Cortex of kidney (tissue), 1 donor: Measurements from ENCODE around the gene ALDH3B1.

Experiments
- DNase-seq: peaks from one replicate; lab custom pipeline; 2025; lab: John Stamatoyannopoulos, UW

The ALDH3B1 gene

DNA sequence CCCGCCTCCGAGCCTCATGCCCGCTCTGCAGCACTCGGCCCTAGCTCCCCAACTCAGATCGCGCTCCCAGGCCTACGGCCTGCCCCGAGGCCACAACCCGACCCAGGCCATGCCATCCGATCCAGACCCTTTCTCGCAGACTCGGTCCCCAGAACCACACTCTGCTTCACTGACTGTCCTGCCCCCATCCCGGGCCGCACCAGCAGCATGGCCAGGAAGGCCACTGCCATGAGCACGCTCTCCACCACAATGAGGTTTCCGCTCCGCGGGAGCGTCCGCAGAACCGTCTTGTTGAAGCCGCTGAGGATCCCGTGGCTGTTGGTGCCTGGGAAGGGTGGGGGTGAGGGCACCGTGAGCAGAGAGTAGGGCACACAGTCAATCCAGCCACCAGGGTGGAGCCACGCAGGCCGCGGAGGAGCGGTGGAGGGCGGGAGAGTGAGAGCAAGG, 12.6 kb upstream of the ALDH3B1 start:
- DNase-seq = no peak

- DNase-seq = no peak
These were observed 11.7 kb upstream of the ALDH3B1 start for GRCh38 chr11:67998150-67999045.

- DNase-seq = no peak
These were observed 10.9 kb upstream of the ALDH3B1 start for GRCh38 chr11:67999201-67999629.

DNA sequence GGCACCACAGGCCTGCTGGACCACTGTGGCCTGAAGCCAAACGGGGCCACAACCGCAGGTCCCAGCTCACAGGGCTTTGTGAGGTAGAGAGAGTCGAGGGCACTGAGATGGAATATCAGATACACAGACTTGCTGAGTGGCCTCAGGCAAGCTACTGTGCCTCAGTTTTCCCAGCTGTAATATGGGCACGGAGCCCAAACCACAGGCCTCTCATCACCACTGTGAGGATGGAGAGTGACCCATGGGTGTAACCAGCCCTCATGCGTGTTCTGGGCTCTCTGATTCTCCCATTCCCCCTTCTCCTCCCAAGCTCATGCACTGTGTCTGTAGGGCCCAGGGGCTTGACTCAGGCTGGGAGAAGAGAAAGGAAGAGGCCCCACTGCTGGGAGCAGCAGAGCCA, 10.4 kb upstream of the ALDH3B1 start:
- DNase-seq = no peak

- no peak for DNase-seq
These were observed 7.6 kb upstream of the ALDH3B1 start for GRCh38 chr11:68002575-68002937.

GRCh38 chr11:68002938-68003845, 6.9 kb upstream of the ALDH3B1 start:
- no peak for DNase-seq

DNA sequence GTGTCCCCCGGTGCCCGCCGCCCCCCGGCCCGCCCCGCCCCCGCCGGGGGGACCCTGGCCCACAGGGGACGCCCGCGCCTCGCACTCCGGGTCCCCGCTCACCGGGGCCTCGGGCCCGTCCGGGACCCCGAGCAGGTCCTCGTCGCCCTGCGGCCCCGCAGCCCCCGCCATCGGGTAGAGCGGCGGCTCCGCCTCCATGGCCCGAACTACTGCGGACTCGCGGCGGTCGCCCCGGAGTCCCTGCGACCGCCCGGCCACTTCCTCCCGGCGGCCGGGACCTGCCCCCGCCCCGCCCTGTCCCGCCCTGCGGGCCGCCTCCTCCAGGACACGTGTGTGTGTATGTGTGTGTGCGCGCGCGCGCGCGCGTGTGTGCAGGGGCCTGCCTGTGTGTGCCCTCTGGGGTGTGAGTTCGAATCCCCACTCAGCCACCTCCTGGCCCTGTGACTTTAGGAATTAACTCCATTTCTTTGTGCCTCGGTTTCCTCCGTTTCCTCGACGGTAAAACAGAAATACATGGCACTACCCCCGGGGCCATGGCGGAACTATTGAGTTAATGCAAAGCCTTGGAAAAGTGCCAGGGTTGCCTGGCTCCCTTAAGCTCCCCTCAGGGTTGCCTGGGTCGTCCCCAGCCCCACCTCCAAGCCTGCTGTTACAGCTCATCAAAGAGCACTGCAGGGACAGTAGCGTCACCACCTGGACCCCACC, 6.1 kb upstream of the ALDH3B1 start, which contains the start of gene UNC93B1:
UNC93B1 (minus strand) TSS at position 252 of the 705 bp plus-strand sequence; CDS start at position 198, 54 bp downstream.
- no peak for DNase-seq

DNA sequence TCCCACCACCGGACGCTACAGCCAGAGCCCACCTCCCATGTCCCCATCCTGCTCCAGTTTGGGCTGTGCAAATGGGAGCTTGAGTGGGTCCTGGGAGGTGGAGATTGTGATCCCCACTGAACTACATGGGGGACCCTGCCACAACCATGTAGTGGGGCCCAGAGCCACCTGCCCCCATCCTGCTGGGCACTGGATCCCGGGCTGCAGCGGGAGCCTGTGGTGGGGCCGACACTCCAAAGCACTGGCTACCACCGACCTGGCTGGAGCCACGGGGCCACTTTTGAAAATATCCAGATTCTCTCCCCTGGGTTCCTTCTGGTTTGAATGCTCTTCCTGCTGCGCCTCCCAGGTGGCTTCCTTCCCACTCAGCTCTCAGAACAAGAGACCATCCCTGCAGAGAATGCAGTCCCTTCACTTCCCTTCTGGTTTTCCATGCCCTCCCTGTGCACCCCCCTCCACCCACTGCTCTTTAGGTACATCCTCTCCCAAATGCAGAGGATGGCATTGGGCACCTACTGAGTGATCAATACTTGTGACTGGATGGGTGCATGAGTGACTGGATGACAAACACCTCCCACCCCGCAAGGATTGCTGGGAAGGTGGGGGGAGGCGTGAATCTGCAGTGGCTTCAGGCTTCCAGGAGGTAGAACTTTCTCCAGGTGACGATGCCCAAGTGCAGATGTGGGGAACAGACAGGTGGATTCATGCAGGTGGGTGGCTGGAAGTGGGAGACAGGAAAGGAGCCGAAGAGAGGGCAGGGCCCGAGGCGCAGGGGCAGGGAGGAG, 5.4 kb upstream of the ALDH3B1 start:
- no peak for DNase-seq

GRCh38 chr11:68006606-68007166, 3.4 kb upstream of the ALDH3B1 start:
- no peak for DNase-seq

DNA sequence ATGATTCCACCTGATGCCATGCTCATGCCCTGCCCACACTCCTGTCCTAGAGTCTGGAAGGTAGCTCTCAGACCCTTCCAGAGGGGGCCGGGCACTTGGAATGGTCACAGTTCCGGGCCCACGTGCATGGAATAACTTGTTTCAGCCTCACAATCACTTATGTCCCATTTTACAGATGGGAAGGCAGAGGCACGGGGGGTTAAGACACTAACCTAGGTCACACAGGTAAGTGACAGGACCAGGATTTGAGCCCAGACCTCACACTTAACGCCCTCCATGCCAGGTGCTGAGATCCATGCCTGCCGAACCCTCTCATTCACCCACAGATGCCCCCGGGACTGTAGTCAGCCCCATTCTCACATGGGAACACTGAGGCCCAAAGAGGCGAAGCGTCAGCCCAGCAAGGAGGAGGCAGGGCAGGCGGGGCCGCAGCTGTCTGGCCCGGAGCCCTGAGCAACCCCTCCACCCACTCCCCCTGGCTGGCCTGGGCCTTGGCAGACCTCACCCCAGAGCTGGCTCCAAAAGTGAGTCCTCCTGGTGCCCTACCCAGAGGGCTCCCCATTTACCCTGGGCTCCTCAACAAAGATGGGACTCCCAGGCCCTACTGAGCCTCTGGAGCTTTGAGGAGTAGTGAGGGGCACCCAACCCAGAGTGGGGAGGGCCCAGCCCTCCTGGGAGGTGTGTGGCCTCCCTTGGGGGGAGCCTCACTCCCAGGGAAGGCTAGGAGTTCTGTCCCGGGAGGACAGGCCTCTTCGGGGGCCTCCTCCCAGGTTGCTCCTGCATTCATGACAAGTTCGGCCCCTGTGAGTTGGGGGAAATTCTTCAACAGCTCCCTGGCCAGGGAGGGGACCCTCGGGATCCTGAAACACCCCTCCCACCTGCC, 2.4 kb upstream of the ALDH3B1 start:
- no peak for DNase-seq

- no peak for DNase-seq
These were observed 1.5 kb upstream of the ALDH3B1 start for GRCh38 chr11:68008381-68009337.

DNA sequence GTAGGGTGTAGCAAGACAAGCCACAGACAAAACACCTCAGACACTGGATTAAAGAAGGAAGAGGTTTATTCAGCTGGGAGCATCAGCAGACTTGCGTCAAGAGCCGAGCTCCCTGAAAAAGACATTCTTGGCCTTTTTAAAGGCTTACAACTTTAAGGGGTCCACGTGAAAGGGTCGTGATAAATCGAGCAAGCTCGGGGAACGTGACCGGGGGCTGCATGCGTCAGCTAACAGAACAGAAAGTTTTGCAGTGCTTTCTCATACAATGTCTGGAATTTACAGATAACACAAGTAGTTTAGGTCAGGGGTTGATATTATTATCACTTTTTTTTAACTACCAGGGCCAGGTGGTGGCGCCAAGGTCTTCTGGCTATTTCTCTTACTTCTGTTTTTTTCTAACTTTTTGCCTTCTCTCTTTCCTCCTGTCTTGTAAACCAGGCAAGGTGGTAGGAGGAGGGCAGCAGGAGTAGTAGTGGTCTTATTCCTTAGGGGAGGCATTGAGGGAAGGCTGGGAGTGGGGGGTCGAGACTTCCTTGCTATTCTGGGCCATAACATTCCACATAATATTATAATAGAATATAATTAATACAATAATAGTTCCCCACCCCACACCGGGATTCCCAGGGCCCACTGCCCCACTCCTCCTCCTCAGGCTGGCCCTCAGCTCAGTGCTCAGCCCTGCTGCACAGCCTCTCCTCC, 587 bp upstream of the ALDH3B1 start:
- no peak for DNase-seq

DNA sequence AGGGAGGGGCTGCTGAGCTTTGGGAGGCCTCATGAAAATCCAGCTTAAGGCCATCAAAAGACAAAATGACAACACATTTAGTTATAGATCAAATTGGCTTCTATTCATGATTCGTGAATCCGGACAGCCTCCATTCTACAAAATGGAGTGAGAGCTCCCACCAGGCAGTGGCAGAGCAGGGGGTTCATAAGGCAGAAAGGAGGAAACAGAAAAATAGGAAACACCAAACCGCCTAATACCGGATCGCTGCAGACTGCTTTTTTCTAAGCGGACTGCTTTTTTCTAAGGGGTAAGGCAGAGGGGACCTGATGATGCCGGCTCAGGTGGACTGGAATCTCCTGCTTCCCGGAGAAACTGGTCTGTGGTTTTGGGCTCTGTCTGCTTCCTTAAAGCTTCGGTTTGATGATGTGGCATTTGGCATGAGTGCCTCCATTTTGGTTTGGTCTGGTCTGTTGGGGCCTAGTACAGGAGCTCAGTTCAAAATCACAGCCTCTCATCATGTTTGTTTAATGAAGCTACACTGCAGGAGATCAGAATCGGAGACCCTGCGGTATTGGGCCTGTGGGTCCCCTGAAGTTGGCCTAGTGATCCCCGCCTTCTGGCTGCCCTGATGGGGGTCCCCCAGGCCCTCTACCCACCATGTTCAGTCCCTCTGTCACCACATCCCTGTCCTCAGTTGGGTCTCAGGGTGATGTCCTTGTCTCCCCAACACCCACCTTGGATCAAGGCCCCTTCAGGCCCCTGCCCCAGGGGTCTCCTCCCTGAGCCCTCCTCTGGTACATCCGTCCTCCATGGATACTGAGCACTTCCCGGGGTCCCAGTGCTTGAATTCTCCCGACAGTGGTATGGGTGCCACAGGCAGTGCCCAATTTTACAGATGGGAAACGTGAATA, 1.2 kb downstream of the ALDH3B1 start:
- no peak for DNase-seq

DNA sequence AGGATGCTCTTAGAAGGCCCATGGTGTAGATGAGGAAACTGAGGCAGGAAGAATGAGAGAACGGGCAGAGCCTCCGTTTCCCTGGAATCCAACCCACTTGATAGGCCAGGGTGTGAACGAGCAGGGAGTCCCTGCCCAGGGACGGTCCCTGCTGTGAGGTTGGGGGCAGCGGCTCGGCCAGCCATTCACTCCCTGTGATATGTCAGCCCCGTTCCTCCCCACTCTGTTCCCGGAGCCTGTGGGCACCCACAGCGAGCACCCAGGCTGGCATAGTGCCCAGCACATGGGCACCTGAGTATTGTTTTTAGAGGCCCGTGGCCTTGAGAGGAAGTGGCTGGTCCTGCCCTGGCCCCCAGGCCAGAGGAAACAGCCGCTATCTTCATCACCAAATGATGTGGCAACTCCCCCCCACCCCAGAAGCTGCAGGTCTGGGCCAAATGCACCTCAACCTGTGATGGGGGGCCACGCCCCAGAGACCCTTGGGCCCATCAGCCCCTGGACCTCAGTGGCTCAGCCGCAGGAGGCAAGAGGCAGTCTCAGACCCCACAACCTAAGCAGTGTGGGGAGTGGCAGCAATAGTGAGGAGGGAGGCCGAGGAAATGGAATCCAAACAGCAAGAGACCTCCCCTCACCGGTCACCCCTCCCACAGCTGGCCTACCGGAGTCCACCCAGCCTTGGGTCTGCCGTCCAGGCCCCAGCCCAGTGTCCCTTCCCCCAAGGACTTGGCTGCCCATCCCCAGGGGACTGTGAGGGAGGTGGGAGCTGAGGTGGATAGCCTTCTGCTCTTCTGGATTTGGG, 2.1 kb downstream of the ALDH3B1 start:
- no peak for DNase-seq

DNA sequence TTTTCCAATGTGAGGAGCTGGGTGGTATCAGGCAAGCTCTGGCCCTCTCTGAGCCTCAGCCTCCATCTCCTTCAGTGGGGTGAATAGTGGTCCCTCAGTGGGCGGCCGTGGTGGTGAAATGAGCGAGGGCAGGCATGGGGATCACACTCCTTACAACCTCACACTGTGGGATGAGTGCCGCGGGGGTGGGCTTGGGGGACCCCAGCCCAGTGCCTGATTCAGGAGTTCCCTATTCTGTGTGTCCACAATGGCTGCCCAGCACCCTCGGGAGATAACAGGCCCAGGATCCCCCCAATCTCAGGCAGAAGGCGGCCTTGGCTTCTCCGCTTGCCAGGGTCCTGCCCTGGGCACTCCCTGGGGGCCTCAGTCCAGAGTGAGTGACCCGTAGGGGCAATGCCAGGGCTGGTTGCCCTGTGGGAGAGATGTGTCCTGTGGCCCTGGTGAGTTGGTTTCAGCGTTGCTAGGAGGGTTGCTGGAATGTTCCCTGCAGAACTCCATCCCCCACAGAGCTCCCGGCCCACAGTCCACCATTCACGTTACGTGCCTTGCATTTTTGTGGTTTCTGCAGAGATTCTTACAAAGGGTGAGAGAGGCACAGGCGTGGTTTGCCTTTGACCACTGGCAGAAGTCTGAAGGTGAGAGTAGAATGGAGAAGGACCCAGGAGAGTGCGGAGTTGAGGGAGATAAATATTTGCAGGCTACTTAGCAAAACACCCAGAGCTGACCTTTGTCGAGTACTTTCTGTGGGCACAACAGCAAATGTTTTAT, 2.9 kb downstream of the ALDH3B1 start:
- DNase-seq = no peak
